Choroid plexus epithelial cell (primary cell): ENCODE measurements around the gene MAD2L2.
"Not testable (repeated sequence)": the region's sequence is repeated elsewhere in the genome, so short reads cannot be mapped to it uniquely, and the experiment has no call there.

Experiments used
- DNase-seq: peaks from one replicate; pipeline ENCODE4 v3.0.0-alpha.2; 2010; ENCODE audit warnings: low read depth
- H3K4me3 ChIP-seq: 2 replicates; pipeline ENCODE4 v1.5.1; 2011; ENCODE audit warnings: low read depth, mild to moderate bottlenecking, control low read depth, low read length, moderate library complexity
- TF ChIP-seq, protein P1 (sequence below): conservative IDR thresholded peaks from 2 replicates; pipeline ENCODE4 v1.5.1; 2011; ENCODE audit warnings: low read depth, mild to moderate bottlenecking, control low read depth, inconsistent platforms, low read length, moderate library complexity

MAD2L2 gene

GRCh38 chr1:11645270-11645669 lies 35.7 kb downstream of the MAD2L2 start:
- no peak for DNase-seq
- no peak overlapping the region for H3K4me3 ChIP-seq
- TF ChIP-seq, protein P1, sequence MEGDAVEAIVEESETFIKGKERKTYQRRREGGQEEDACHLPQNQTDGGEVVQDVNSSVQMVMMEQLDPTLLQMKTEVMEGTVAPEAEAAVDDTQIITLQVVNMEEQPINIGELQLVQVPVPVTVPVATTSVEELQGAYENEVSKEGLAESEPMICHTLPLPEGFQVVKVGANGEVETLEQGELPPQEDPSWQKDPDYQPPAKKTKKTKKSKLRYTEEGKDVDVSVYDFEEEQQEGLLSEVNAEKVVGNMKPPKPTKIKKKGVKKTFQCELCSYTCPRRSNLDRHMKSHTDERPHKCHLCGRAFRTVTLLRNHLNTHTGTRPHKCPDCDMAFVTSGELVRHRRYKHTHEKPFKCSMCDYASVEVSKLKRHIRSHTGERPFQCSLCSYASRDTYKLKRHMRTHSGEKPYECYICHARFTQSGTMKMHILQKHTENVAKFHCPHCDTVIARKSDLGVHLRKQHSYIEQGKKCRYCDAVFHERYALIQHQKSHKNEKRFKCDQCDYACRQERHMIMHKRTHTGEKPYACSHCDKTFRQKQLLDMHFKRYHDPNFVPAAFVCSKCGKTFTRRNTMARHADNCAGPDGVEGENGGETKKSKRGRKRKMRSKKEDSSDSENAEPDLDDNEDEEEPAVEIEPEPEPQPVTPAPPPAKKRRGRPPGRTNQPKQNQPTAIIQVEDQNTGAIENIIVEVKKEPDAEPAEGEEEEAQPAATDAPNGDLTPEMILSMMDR: no peak

DNA sequence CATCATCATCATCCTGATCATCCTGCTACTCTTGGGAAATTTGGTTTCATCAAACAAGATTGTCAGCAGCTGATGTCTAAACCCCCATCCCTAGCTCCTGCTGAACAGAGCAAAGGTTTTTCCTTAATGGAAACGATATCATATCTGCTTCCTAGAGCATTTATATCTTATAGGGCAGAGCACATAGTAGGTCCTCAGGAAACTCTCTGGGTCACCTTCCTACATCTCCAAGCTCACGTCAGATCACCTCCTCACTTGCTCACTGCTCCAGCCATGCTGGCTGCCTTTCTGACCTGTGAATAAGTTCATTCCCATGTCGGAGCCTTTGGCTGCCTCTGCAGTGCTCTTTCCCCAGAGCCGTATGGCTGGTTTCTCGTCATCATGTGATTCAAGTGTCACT lies 37.2 kb downstream of the MAD2L2 start:
- TF ChIP-seq, protein P1: no peak
- no peak for DNase-seq
- no peak overlapping the region for H3K4me3 ChIP-seq

- H3K4me3 ChIP-seq: not testable (repeated sequence)
- TF ChIP-seq, protein P1: peak; percentile 98
- peak; percentile 78 for DNase-seq
Observed at GRCh38 chr1:11642418-11643017, 38.4 kb downstream of the MAD2L2 start.

- H3K4me3 ChIP-seq: no peak overlapping the region
- TF ChIP-seq, protein P1: no peak
- no peak for DNase-seq
Observed at GRCh38 chr1:11641776-11642305, 39.1 kb downstream of the MAD2L2 start.

DNA sequence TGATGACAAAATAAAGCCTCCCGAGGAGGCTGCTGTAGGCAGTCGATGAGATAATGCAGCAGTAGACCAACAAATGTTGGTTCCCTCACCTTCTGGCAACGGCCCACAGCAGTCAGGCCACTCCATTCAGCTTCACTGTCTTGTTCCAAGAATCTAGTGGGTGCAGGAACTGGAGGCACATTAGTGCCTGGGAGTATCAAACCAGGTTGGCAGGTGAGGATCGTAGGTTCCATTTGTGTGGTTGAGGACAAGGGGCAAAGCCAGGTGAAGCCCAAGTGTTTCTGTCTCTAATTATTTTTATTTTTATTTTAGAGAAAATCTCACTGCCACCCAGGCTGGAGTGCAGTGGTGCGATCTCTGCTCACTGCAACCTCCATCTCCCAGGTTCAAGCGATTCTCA lies 40.0 kb downstream of the MAD2L2 start:
- TF ChIP-seq, protein P1: no peak
- DNase-seq: no peak
- H3K4me3 ChIP-seq: no peak overlapping the region

- H3K4me3 ChIP-seq: no peak overlapping the region
- DNase-seq: no peak
- TF ChIP-seq, protein P1: no peak
Observed at GRCh38 chr1:11640101-11640500, 40.8 kb downstream of the MAD2L2 start.

DNA sequence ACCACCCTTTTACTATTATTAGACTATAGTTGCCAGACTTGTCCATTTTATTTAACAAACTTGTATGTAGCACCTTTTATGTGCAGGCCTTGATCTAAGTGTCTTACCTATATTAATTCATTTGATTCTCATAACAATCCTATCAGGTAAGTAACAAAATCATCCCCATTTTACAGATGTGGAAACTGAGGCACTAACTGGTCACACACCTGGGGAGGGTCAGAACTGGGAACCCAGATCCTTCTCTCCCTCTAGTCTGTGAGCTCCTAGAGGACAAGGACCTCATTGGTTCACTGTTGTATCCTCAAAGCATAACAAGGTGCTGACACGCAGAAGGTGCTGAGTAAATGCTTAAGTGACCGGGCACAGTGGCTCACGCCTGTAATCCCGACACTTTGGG lies 41.6 kb downstream of the MAD2L2 start:
- TF ChIP-seq, protein P1: no peak
- DNase-seq: no peak

More for the DNA sequence above, 41.6 kb downstream of the MAD2L2 start:
- H3K4me3 ChIP-seq: no peak overlapping the region
